ENCODE data around the gene SLC9A7. TPM values are rescaled to one million over a fixed set of nuclear protein-coding genes. Genes with fewer than 3 reads are reported as not detected.

Gene SLC9A7
- total RNA-seq, 1 experiment from 2014 or later = 5.9 TPM

GRCh38 chrX:46610070-46610658 is 148.8 kb downstream of the SLC9A7 start:
- no peak for DNase-seq (ENCODE audit: low spot score)

- DNase-seq (ENCODE audit: low spot score) = no peak
These were observed 151.0 kb downstream of the SLC9A7 start for GRCh38 chrX:46607916-46608315.

GRCh38 chrX:46602468-46603102 is 156.3 kb downstream of the SLC9A7 start:
- no peak for DNase-seq (ENCODE audit: low spot score)

- no peak for DNase-seq (ENCODE audit: low spot score)
These were observed 157.6 kb downstream of the SLC9A7 start for GRCh38 chrX:46601283-46601682.

- peak; percentile 8 for DNase-seq (ENCODE audit: low spot score)
These were observed 159.8 kb downstream of the SLC9A7 start for GRCh38 chrX:46599051-46599560.

- DNase-seq (ENCODE audit: low spot score) = no peak
These were observed 161.1 kb downstream of the SLC9A7 start for GRCh38 chrX:46597771-46598170.

GRCh38 chrX:46597208-46597607 is 161.7 kb downstream of the SLC9A7 start:
- DNase-seq (ENCODE audit: low spot score) = no peak

- no peak for DNase-seq (ENCODE audit: low spot score)
These were observed 163.8 kb downstream of the SLC9A7 start for GRCh38 chrX:46595084-46595483.

GRCh38 chrX:46589977-46590723 is 168.8 kb downstream of the SLC9A7 start:
- peak; percentile 55 for DNase-seq (ENCODE audit: low spot score)

- DNase-seq (ENCODE audit: low spot score) = no peak
These were observed 170.7 kb downstream of the SLC9A7 start for GRCh38 chrX:46588263-46588662.

GRCh38 chrX:46587753-46588171 is 171.2 kb downstream of the SLC9A7 start:
- no peak for DNase-seq (ENCODE audit: low spot score)

- DNase-seq (ENCODE audit: low spot score) = no peak
These were observed 171.8 kb downstream of the SLC9A7 start for GRCh38 chrX:46587158-46587557.

- no peak for DNase-seq (ENCODE audit: low spot score)
These were observed 174.2 kb downstream of the SLC9A7 start for GRCh38 chrX:46584736-46585135.

- no peak for DNase-seq (ENCODE audit: low spot score)
These were observed 176.0 kb downstream of the SLC9A7 start for GRCh38 chrX:46582966-46583365.

- DNase-seq (ENCODE audit: low spot score) = no peak
These were observed 176.6 kb downstream of the SLC9A7 start for GRCh38 chrX:46582325-46582724.

- DNase-seq (ENCODE audit: low spot score) = no peak
These were observed 178.3 kb downstream of the SLC9A7 start for GRCh38 chrX:46580613-46581012.

- DNase-seq (ENCODE audit: low spot score) = no peak
These were observed 179.7 kb downstream of the SLC9A7 start for GRCh38 chrX:46579250-46579649.

- no peak for DNase-seq (ENCODE audit: low spot score)
These were observed 181.5 kb downstream of the SLC9A7 start for GRCh38 chrX:46577221-46578005.

GRCh38 chrX:46576458-46576857 is 182.5 kb downstream of the SLC9A7 start:
- DNase-seq (ENCODE audit: low spot score) = no peak

- DNase-seq (ENCODE audit: low spot score) = no peak
These were observed 182.9 kb downstream of the SLC9A7 start for GRCh38 chrX:46575991-46576392.

GRCh38 chrX:46575586-46575985 is 183.3 kb downstream of the SLC9A7 start:
- DNase-seq (ENCODE audit: low spot score) = no peak

- DNase-seq (ENCODE audit: low spot score) = no peak
These were observed 184.0 kb downstream of the SLC9A7 start for GRCh38 chrX:46574774-46575381.
